Hepatocyte (in vitro differentiated cells): ENCODE measurements around the gene MVB12B.

Source experiments
- EZH2phosphoT487 ChIP-seq: fragments of 200-600 bp; sonication (generic); IDR thresholded peaks from one replicate; pipeline ENCODE4 v1.6.1; 2018; ENCODE audit warnings: antibody characterized with exemption, mild to moderate bottlenecking, low read depth, moderate library complexity; ENCODE audit not compliant: unreplicated experiment, severe bottlenecking
- TF ChIP-seq, protein P1 (sequence below): fragments of 200-600 bp; sonication (generic); IDR thresholded peaks from 2 replicates; pipeline ENCODE4 v1.5.1; 2016; ENCODE audit warnings: antibody characterized with exemption, mild to moderate bottlenecking; ENCODE audit not compliant: poor library complexity

DNA sequence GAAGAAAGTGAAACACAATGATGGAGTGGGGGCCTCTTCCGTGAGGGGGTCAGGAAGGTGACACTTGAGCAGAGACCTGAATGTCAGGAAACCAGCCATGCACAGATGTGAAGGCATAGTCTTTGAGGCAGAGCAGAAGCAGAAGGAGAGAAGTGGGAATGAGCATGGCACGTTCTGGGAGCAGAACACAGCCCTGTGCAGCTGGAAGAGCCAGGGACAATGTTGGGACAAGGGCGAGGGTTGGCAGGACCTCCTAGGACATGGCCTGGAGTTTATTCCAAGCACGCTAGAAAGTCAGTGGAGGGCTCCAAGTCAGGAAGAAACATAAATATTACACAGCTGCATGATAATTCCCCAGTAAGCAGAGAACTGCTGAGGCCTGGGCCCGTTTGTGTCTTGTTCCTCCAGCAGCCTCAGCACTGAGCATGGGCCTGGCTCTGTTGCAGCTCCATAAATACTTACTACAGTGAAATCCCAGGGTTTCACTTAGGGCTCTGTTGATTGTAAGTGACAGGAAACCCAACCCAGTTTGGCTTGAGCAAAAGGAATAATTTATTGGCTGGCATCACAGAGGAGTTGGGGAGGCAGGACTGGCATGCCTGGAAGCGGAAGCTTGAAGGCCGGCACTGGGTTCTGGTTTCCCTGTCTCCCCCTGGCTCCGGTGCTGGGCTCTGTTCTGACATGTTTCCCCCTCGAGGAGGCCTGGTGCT lies 66.2 kb downstream of the MVB12B start:
- TF ChIP-seq, protein P1, sequence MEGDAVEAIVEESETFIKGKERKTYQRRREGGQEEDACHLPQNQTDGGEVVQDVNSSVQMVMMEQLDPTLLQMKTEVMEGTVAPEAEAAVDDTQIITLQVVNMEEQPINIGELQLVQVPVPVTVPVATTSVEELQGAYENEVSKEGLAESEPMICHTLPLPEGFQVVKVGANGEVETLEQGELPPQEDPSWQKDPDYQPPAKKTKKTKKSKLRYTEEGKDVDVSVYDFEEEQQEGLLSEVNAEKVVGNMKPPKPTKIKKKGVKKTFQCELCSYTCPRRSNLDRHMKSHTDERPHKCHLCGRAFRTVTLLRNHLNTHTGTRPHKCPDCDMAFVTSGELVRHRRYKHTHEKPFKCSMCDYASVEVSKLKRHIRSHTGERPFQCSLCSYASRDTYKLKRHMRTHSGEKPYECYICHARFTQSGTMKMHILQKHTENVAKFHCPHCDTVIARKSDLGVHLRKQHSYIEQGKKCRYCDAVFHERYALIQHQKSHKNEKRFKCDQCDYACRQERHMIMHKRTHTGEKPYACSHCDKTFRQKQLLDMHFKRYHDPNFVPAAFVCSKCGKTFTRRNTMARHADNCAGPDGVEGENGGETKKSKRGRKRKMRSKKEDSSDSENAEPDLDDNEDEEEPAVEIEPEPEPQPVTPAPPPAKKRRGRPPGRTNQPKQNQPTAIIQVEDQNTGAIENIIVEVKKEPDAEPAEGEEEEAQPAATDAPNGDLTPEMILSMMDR = no peak
- TF ChIP-seq EZH2phosphoT487 = no peak
